IMR-90 (cell line): Measurements from ENCODE around the gene MPG. TPM values are rescaled to one million over a fixed set of nuclear protein-coding genes. Genes with fewer than 3 reads are reported as not detected.

ENCODE experiments used
- ATAC-seq: fragments of 200-7000 bp; cut with Tn5 transposase; 2 replicates; pipeline ENCODE4 v1.9.1; 2020; ENCODE audit warnings: low read depth, mild to moderate bottlenecking, moderate library complexity
- BruUV-seq: library from RNA; stranded (reverse); fragments of 400-500 nt; replicated peaks from 2 replicates; lab custom pipeline; 2021; lab: Mats Ljungman, UMichigan
- CTCF ChIA-PET: fragments of 300-600 bp; formaldehyde crosslinking; extraction: SDS; loops from one replicate; lab custom pipeline; 2021; ENCODE audit warnings: antibody characterized with exemption; lab: Yijun Ruan, JAX
- POLR2A ChIA-PET: fragments of 300-600 bp; sonication (Branson Sonifier 250); formaldehyde crosslinking; loops from one replicate; lab custom pipeline; 2022; ENCODE audit warnings: antibody characterized with exemption; ENCODE audit not compliant: unreplicated experiment; lab: Charles Lee
- DNase-seq: peaks from one replicate; pipeline ENCODE4 v3.0.0; 2013
- H2AFZ ChIP-seq: replicated peaks from 2 replicates; pipeline ENCODE3; 2013; ENCODE audit warnings: low read length, mild to moderate bottlenecking; ENCODE audit not compliant: poor library complexity
- H2AK5ac ChIP-seq: 2 replicates; pipeline ENCODE4 v1.6.1; 2013; ENCODE audit warnings: low read depth, low read length, inconsistent platforms
- H2AK9ac ChIP-seq: replicated peaks from 2 replicates; pipeline ENCODE3; 2013; ENCODE audit warnings: mild to moderate bottlenecking, low read depth, low read length, moderate library complexity; ENCODE audit not compliant: poor library complexity
- H2BK120ac ChIP-seq: 2 replicates; pipeline ENCODE4 v1.6.1; 2013; ENCODE audit warnings: low read depth, low read length, inconsistent platforms
- H2BK15ac ChIP-seq: 3 replicates; pipeline ENCODE4 v1.6.1; 2013; ENCODE audit warnings: low read depth, low read length, inconsistent platforms
- H2BK20ac ChIP-seq: 2 replicates; pipeline ENCODE4 v1.6.1; 2013; ENCODE audit warnings: low read depth, mild to moderate bottlenecking, inconsistent platforms, low read length, moderate library complexity
- H2BK5ac ChIP-seq: 2 replicates; pipeline ENCODE4 v1.6.1; 2013; ENCODE audit warnings: mild to moderate bottlenecking, low read depth, low read length, inconsistent platforms; ENCODE audit not compliant: poor library complexity, severe bottlenecking
- H3K14ac ChIP-seq: replicated peaks from 2 replicates; pipeline ENCODE4 v1.6.1; 2013; ENCODE audit warnings: low read depth, low read length, inconsistent platforms
- H3K18ac ChIP-seq: 2 replicates; pipeline ENCODE4 v1.6.1; 2013; ENCODE audit warnings: low read depth, low read length, control low read depth
- H3K23ac ChIP-seq: 2 replicates; pipeline ENCODE4 v1.6.1; 2013; ENCODE audit warnings: low read depth, low read length, inconsistent platforms
- H3K27ac ChIP-seq: 2 replicates; pipeline ENCODE4 v1.5.1; 2013; ENCODE audit warnings: mild to moderate bottlenecking, control low read depth, low read length; ENCODE audit not compliant: insufficient read depth
- H3K27me3 ChIP-seq: 2 replicates; pipeline ENCODE4 v1.6.1; 2013; ENCODE audit warnings: low read length; ENCODE audit not compliant: control insufficient read depth, insufficient read depth
- H3K36me3 ChIP-seq: 2 replicates; pipeline ENCODE4 v1.6.1; 2013; ENCODE audit warnings: low read length, mixed read lengths; ENCODE audit not compliant: control insufficient read depth, insufficient read depth
- H3K4ac ChIP-seq: 2 replicates; pipeline ENCODE4 v1.6.1; 2013; ENCODE audit warnings: low read depth, low read length, inconsistent platforms
- H3K4me1 ChIP-seq: 2 replicates; pipeline ENCODE4 v1.6.1; 2013; ENCODE audit warnings: low read length, mixed read lengths; ENCODE audit not compliant: control insufficient read depth, insufficient read depth
- H3K4me2 ChIP-seq: 2 replicates; pipeline ENCODE4 v1.6.1; 2013; ENCODE audit warnings: low read depth, mild to moderate bottlenecking, control low read depth, low read length, moderate library complexity
- H3K4me3 ChIP-seq: 2 replicates; pipeline ENCODE4 v1.5.1; 2013; ENCODE audit warnings: low read depth, mild to moderate bottlenecking, control low read depth, low read length, moderate library complexity; ENCODE audit not compliant: insufficient read depth
- H3K56ac ChIP-seq: 2 replicates; pipeline ENCODE4 v1.6.1; 2013; ENCODE audit warnings: low read length, inconsistent platforms; ENCODE audit not compliant: insufficient read depth; ENCODE audit errors: extremely low read depth
- H3K79me1 ChIP-seq, 2 experiments: 2 replicates each; pipeline ENCODE4 v1.6.1; 2013; ENCODE audit warnings: low read length in 2 of 2, inconsistent platforms in 1 of 2, low read depth in 1 of 2
- H3K9ac ChIP-seq: 2 replicates; pipeline ENCODE4 v1.6.1; 2013; ENCODE audit warnings: low read depth, low read length, control low read depth
- H3K9me1 ChIP-seq: 2 replicates; pipeline ENCODE4 v1.6.1; 2013; ENCODE audit warnings: low read length, inconsistent platforms; ENCODE audit not compliant: insufficient read depth
- H3K9me3 ChIP-seq: 2 replicates; pipeline ENCODE4 v1.6.1; 2013; ENCODE audit warnings: low read length; ENCODE audit not compliant: control insufficient read depth, insufficient read depth
- H4K20me1 ChIP-seq: 2 replicates; pipeline ENCODE4 v1.6.1; 2013; ENCODE audit warnings: low read length, inconsistent platforms; ENCODE audit not compliant: insufficient read depth
- H4K5ac ChIP-seq: 2 replicates; pipeline ENCODE4 v1.6.1; 2013; ENCODE audit warnings: mild to moderate bottlenecking, low read depth, low read length, control low read depth
- H4K8ac ChIP-seq, 2 experiments: 2 replicates each; pipeline ENCODE4 v1.6.1; 2013; ENCODE audit warnings: low read depth in 2 of 2, low read length in 2 of 2, control low read depth in 1 of 2, inconsistent platforms in 1 of 2
- H4K91ac ChIP-seq: 2 replicates; pipeline ENCODE4 v1.6.1; 2013; ENCODE audit warnings: low read depth, low read length, inconsistent platforms; ENCODE audit not compliant: insufficient read depth
- BHLHE40 ChIP-seq: fragments of 150-350 bp; IDR thresholded peaks from 2 replicates; pipeline ENCODE4 v1.6.1; 2016; ENCODE audit warnings: mild to moderate bottlenecking, low read depth, low read length
- CEBPB ChIP-seq: IDR thresholded peaks from 2 replicates; pipeline ENCODE4 v1.6.1; 2012; ENCODE audit warnings: low read depth, low read length, improper control_type of control experiment
- CHD1 ChIP-seq: IDR thresholded peaks from 2 replicates; pipeline ENCODE4 v1.6.1; 2012; ENCODE audit warnings: low read depth, low read length, improper control_type of control experiment
- FOS ChIP-seq: fragments of 150-350 bp; IDR thresholded peaks from 2 replicates; pipeline ENCODE4 v1.6.1; 2016; ENCODE audit warnings: low read depth, low read length
- MAZ ChIP-seq: IDR thresholded peaks from 2 replicates; pipeline ENCODE4 v1.6.1; 2012; ENCODE audit warnings: low read depth, mild to moderate bottlenecking, low read length, improper control_type of control experiment, moderate library complexity, borderline replicate concordance
- MXI1 ChIP-seq: IDR thresholded peaks from 2 replicates; pipeline ENCODE4 v1.6.1; 2012; ENCODE audit warnings: low read depth, mild to moderate bottlenecking, low read length, moderate library complexity, borderline replicate concordance
- RAD21 ChIP-seq: IDR thresholded peaks from 2 replicates; pipeline ENCODE4 v1.6.1; 2012; ENCODE audit warnings: low read length, improper control_type of control experiment
- RCOR1 ChIP-seq: IDR thresholded peaks from 2 replicates; pipeline ENCODE4 v1.6.1; 2012; ENCODE audit warnings: mild to moderate bottlenecking, low read length, improper control_type of control experiment; ENCODE audit not compliant: insufficient replicate concordance
- RFX5 ChIP-seq: IDR thresholded peaks from 2 replicates; pipeline ENCODE4 v1.8.0; 2012; ENCODE audit warnings: low read depth, mild to moderate bottlenecking, low read length, moderate library complexity
- WGBS, 2 experiments: methylation state at CpG; one replicate each; pipeline versions ENCODE4 v1.1.5 to v1.1.7; 2013; ENCODE audit warnings: missing lambda C conversion rate in 2 of 2; ENCODE audit not compliant: insufficient read length in 1 of 2; ENCODE audit errors: extremely low coverage in 2 of 2; 5-methylcytosine and 5-hydroxymethylcytosine counted together
- dilution Hi-C: fragments of 300-500 bp; cut with HindIII; formaldehyde crosslinking; loops from one replicate; pipeline ENCODE4 v1.14.3; 2018; ENCODE audit warnings: low sequenced_read_pairs; ENCODE audit not compliant: unreplicated experiment
- in situ Hi-C: fragments of 300-500 bp; cut with MboI; formaldehyde crosslinking; loops from 3 replicates; pipeline ENCODE4 v1.14.3; 2019; ENCODE audit warnings: low sequenced_read_pairs, inconsistent platforms, mixed read lengths
- intact Hi-C: fragments of 100-400 bp; cut with micrococcal nuclease; formaldehyde crosslinking; loops from 2 replicates; pipeline ENCODE4 v1.10.0; 2022
- polyA plus RNA-seq, 3 experiments: library from polyadenylated mRNA; depleted of rRNA; stranded (reverse); fragments of >200 nt; gene quantifications; 2 replicates each; pipeline ENCODE4 v1.2.3, GENCODE V29; 2012; ENCODE audit warnings: low replicate concordance in 1 of 3
- total RNA-seq: library from RNA; depleted of rRNA; stranded (reverse); fragments of >200 nt; gene quantifications from 2 replicates; pipeline ENCODE4 v1.2.3, GENCODE V29; 2012
- TF ChIP-seq, protein P1 (sequence below): fragments of 150-350 bp; IDR thresholded peaks from 2 replicates; pipeline ENCODE4 v1.6.1; 2016; ENCODE audit warnings: low read depth, mild to moderate bottlenecking, low read length, moderate library complexity, borderline replicate concordance
- TF ChIP-seq, protein P2 (sequence below): conservative IDR thresholded peaks from 2 replicates; pipeline ENCODE4 v1.5.1; 2012; ENCODE audit warnings: mild to moderate bottlenecking, low read depth, low read length, improper control_type of control experiment
- TF ChIP-seq, protein P3 (sequence below): fragments of 150-350 bp; IDR thresholded peaks from 2 replicates; pipeline ENCODE4 v1.6.1; 2017; ENCODE audit warnings: mild to moderate bottlenecking, antibody characterized with exemption, low read length, low read depth

MPG gene
- total and polyA plus RNA-seq, 2 of the 4 experiments (the other 2 are of a cell fraction) = 66.7 to 135 TPM

DNA sequence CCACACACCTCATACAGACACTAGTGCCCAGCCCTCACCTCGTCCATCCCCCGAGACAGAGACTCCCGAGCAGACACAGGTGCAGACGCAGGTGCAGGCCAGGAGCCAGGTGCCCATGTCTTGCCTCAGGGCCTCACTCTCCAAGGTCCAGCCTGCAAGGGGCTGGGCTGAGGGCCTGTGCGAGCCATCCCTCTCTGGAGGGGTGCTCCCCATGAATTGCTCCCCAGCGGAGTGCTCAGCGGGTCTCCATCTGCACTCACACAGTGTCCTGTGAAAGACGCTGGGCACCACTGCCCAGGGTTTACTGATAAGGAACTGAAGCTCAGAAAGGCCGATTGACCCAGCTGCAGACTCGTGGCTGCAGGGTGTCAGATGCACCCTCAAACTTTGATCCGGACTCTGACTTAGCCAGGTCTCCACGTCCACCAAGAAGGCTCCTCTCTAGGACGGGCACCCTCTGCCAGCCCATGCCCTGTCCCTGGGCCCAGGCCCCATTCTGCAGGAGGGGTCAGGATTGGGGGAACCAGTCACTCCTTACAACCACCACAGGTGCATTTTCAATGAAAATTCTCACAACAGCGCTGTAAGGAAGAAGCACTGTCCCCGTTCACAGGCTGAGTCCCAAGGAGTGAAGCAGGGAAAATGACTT lies 41.6 kb upstream of the MPG start:
- Histone ChIP-seq H3K4me1 (peaks cover 1% of the 10 kb centered on the region; the same call in 1 of the 2 replicates), H2BK15ac (no peak overlapping the region), H4K5ac (no peak overlapping the region), H2AFZ (no peak overlapping the region), H3K4ac (no peak overlapping the region), H3K18ac (no peak overlapping the region), H3K27ac (no peak overlapping the region), H3K56ac (no peak overlapping the region), H2BK120ac (no peak overlapping the region), H3K14ac (no peak overlapping the region), H3K23ac (no peak overlapping the region), H3K27me3 (no peaks in the 10 kb centered on the region), H3K9ac (no peak overlapping the region), H4K8ac (no peak overlapping the region), H4K91ac (no peak overlapping the region), H2BK20ac (no peak overlapping the region), H3K79me1 (no peaks in the 10 kb centered on the region), H2BK5ac (no peak overlapping the region), H3K4me3 (no peak overlapping the region), H3K9me1 (peaks cover 4% of the 10 kb centered on the region), H3K9me3 (no peaks in the 10 kb centered on the region), H2AK5ac (no peak overlapping the region), H3K36me3 (no peaks in the 10 kb centered on the region), H3K4me2 (no peak overlapping the region), H4K20me1 (no peaks in the 10 kb centered on the region), H2AK9ac (no peak overlapping the region)
- no peak for DNase-seq
- TF ChIP-seq, protein P1, sequence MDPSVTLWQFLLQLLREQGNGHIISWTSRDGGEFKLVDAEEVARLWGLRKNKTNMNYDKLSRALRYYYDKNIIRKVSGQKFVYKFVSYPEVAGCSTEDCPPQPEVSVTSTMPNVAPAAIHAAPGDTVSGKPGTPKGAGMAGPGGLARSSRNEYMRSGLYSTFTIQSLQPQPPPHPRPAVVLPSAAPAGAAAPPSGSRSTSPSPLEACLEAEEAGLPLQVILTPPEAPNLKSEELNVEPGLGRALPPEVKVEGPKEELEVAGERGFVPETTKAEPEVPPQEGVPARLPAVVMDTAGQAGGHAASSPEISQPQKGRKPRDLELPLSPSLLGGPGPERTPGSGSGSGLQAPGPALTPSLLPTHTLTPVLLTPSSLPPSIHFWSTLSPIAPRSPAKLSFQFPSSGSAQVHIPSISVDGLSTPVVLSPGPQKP = no peak
- TF ChIP-seq CHD1 (no peak), BHLHE40 (no peak), RAD21 (no peak), CEBPB (no peak), MXI1 (no peak), RCOR1 (no peak), MAZ (no peak), RFX5 (no peak), FOS (no peak)
- TF ChIP-seq, protein P2, sequence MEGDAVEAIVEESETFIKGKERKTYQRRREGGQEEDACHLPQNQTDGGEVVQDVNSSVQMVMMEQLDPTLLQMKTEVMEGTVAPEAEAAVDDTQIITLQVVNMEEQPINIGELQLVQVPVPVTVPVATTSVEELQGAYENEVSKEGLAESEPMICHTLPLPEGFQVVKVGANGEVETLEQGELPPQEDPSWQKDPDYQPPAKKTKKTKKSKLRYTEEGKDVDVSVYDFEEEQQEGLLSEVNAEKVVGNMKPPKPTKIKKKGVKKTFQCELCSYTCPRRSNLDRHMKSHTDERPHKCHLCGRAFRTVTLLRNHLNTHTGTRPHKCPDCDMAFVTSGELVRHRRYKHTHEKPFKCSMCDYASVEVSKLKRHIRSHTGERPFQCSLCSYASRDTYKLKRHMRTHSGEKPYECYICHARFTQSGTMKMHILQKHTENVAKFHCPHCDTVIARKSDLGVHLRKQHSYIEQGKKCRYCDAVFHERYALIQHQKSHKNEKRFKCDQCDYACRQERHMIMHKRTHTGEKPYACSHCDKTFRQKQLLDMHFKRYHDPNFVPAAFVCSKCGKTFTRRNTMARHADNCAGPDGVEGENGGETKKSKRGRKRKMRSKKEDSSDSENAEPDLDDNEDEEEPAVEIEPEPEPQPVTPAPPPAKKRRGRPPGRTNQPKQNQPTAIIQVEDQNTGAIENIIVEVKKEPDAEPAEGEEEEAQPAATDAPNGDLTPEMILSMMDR = no peak
- TF ChIP-seq, protein P3, sequence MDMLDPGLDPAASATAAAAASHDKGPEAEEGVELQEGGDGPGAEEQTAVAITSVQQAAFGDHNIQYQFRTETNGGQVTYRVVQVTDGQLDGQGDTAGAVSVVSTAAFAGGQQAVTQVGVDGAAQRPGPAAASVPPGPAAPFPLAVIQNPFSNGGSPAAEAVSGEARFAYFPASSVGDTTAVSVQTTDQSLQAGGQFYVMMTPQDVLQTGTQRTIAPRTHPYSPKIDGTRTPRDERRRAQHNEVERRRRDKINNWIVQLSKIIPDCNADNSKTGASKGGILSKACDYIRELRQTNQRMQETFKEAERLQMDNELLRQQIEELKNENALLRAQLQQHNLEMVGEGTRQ = no peak
- in situ Hi-C loops = no loop called here
- ChIA-PET CTCF (no interaction called here), POLR2A (no interaction called here)
- WGBS, 2 experiments = 98% methylated on average over 6 of the region's 15 CpGs; no CpG with 5 or more reads in 1 of the 2 experiments
- no TSS peak for BruUV-seq
- intact Hi-C loops = no loop called here
- no peak for ATAC-seq
- dilution Hi-C loops = no loop called here
